Fibroblast of lung (primary cell): ENCODE measurements around the gene QSOX1. TPM values are rescaled to one million over a fixed set of nuclear protein-coding genes. Genes with fewer than 3 reads are reported as not detected.

Source experiments
- DNase-seq, 2 donors: peaks; one replicate each; pipeline versions ENCODE4 v3.0.0 to v3.0.0-alpha.2; 2010; ENCODE audit warnings: low read depth in 2 of 2
- H2AFZ ChIP-seq: 2 replicates; pipeline ENCODE4 v1.5.1; 2012; ENCODE audit warnings: low read length, control low read depth, inconsistent platforms
- H3K27ac ChIP-seq: 2 replicates; pipeline ENCODE4 v1.5.1; 2011; ENCODE audit warnings: low read length, control low read depth; ENCODE audit not compliant: insufficient read depth
- H3K27me3 ChIP-seq: 2 replicates; pipeline ENCODE4 v1.5.1; 2011; ENCODE audit warnings: mild to moderate bottlenecking, low read length; ENCODE audit not compliant: control insufficient read depth, insufficient read depth
- H3K36me3 ChIP-seq: 2 replicates; pipeline ENCODE4 v1.5.1; 2011; ENCODE audit warnings: low read length; ENCODE audit not compliant: control insufficient read depth, insufficient read depth
- H3K4me1 ChIP-seq: 2 replicates; pipeline ENCODE4 v1.5.1; 2011; ENCODE audit warnings: low read length; ENCODE audit not compliant: control insufficient read depth, insufficient read depth; ENCODE audit errors: extremely low read depth
- H3K4me2 ChIP-seq: 2 replicates; pipeline ENCODE4 v1.5.1; 2011; ENCODE audit warnings: low read length, control low read depth; ENCODE audit not compliant: insufficient read depth; ENCODE audit errors: extremely low read depth
- H3K4me3 ChIP-seq, 4 experiments: fragments of 200-600 bp in 1 of 4; sonication (generic) in 1 of 4; replicated peaks in 1 of 4; 2 replicates each; pipeline ENCODE4 v1.5.1; 2011 to 2016; ENCODE audit warnings: low read length in 4 of 4, low read depth in 3 of 4, mild to moderate bottlenecking in 3 of 4, control low read depth in 2 of 4, inconsistent platforms in 1 of 4, mixed read lengths in 1 of 4; ENCODE audit not compliant: insufficient read depth in 1 of 4; ENCODE audit errors: control extremely low read depth in 1 of 4
- H3K79me2 ChIP-seq: 2 replicates; pipeline ENCODE4 v1.5.1; 2012; ENCODE audit warnings: mild to moderate bottlenecking, low read length, inconsistent platforms; ENCODE audit not compliant: control insufficient read depth, insufficient read depth
- H3K9ac ChIP-seq: 2 replicates; pipeline ENCODE4 v1.5.1; 2011; ENCODE audit warnings: mild to moderate bottlenecking, low read length, control low read depth; ENCODE audit not compliant: insufficient read depth
- H3K9me3 ChIP-seq: 2 replicates; pipeline ENCODE4 v1.5.1; 2012; ENCODE audit warnings: low read depth, low read length; ENCODE audit not compliant: control insufficient read depth, insufficient read depth
- H4K20me1 ChIP-seq: 2 replicates; pipeline ENCODE4 v1.5.1; 2011; ENCODE audit warnings: low read length; ENCODE audit not compliant: control insufficient read depth, insufficient read depth; ENCODE audit errors: extremely low read depth
- EZH2 ChIP-seq: IDR thresholded peaks from 2 replicates; pipeline ENCODE4 v1.5.1; 2012; ENCODE audit warnings: low read length, control low read depth, mild to moderate bottlenecking; ENCODE audit errors: missing control alignments
- polyA plus RNA-seq, 2 donors: library from polyadenylated mRNA; depleted of rRNA in 1 of 2; stranded (reverse) in 1 of 2; unstranded in 1 of 2; fragments of >200 nt; gene quantifications; 2 replicates each; pipeline ENCODE4 v1.2.1, GENCODE V29; 2011 to 2012; ENCODE audit warnings: missing spikeins in 1 of 2
- total RNA-seq: library from RNA; depleted of rRNA; stranded (reverse); fragments of >200 nt; gene quantifications from 2 replicates; pipeline ENCODE4 v1.2.1, GENCODE V29; 2014
- TF ChIP-seq, protein P1 (sequence below), 2 donors: IDR thresholded peaks in 1 of 2; conservative IDR thresholded peaks in 1 of 2; 1 replicate in 1 of 2; 2 replicates in 1 of 2; pipeline ENCODE4 v1.5.1; 2011 to 2012; ENCODE audit warnings: low read length in 2 of 2, control low read depth in 1 of 2, inconsistent platforms in 1 of 2, low read depth in 1 of 2, mild to moderate bottlenecking in 1 of 2

Gene QSOX1
- total and polyA plus RNA-seq, 2 donors (not counting 1 experiment from before 2014, with no cell fraction given), result 799 to 1,312 TPM

GRCh38 chr1:180119837-180120236 lies 34.8 kb upstream of the QSOX1 start:
- Histone ChIP-seq H3K9me3 (no peaks in the 10 kb centered on the region), H3K4me1 (peaks cover 10% of the 10 kb centered on the region), H2AFZ (no peak overlapping the region), H4K20me1 (no peaks in the 10 kb centered on the region), H3K4me2 (no peak overlapping the region), H3K36me3 (no peaks in the 10 kb centered on the region), H3K4me3 (no peak overlapping the region), H3K27me3 (no peaks in the 10 kb centered on the region), H3K79me2 (no peaks in the 10 kb centered on the region), H3K27ac (no peak overlapping the region), H3K9ac (no peak overlapping the region)
- no peak for DNase-seq
- TF ChIP-seq EZH2, result no peak
- TF ChIP-seq, protein P1, sequence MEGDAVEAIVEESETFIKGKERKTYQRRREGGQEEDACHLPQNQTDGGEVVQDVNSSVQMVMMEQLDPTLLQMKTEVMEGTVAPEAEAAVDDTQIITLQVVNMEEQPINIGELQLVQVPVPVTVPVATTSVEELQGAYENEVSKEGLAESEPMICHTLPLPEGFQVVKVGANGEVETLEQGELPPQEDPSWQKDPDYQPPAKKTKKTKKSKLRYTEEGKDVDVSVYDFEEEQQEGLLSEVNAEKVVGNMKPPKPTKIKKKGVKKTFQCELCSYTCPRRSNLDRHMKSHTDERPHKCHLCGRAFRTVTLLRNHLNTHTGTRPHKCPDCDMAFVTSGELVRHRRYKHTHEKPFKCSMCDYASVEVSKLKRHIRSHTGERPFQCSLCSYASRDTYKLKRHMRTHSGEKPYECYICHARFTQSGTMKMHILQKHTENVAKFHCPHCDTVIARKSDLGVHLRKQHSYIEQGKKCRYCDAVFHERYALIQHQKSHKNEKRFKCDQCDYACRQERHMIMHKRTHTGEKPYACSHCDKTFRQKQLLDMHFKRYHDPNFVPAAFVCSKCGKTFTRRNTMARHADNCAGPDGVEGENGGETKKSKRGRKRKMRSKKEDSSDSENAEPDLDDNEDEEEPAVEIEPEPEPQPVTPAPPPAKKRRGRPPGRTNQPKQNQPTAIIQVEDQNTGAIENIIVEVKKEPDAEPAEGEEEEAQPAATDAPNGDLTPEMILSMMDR (conservative IDR thresholded peaks at IDR 0.05 in 1 of 2, IDR thresholded peaks at IDR 0.05 in 1 of 2; ENCODE audit: low read depth in 1 of 2, low read length in 2 of 2), result no peak

DNA sequence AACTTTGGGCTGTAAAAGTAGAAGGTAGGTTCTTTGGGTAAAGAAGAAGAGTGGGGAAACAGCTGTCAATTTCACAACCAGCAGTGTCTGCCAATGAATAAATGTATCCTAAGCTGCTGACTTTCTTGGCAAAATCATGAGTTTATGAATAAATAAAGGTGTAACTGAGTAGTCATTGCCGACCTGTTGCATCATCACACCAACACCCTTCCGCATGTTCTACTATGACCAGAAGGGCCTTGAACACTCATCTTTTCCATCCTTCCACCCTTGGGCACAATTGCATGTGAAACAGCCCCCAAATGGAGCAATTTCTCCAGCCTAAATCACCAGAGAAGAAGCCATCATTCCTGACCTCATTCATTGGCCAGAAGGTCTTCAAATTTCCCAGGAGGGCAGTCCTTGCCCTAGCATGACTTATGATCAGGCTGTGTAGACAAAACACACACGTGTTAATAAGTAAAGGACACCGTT lies 31.2 kb upstream of the QSOX1 start:
- H3K27ac ChIP-seq, result no peak overlapping the region
- TF ChIP-seq, protein P1 (conservative IDR thresholded peaks at IDR 0.05 in 1 of 2, IDR thresholded peaks at IDR 0.05 in 1 of 2; ENCODE audit: low read depth in 1 of 2, low read length in 2 of 2), result no peak
- TF ChIP-seq EZH2, result no peak
- no peaks in the 10 kb centered on the region for H3K36me3 ChIP-seq
- no peak overlapping the region for H3K9ac ChIP-seq
- no peaks in the 10 kb centered on the region for H3K79me2 ChIP-seq
- no peak overlapping the region for H3K4me3 ChIP-seq
- H4K20me1 ChIP-seq, result no peaks in the 10 kb centered on the region
- H3K4me1 ChIP-seq, result no peaks in the 10 kb centered on the region
- H2AFZ ChIP-seq, result no peak overlapping the region
- no peaks in the 10 kb centered on the region for H3K27me3 ChIP-seq
- no peak overlapping the region for H3K4me2 ChIP-seq
- H3K9me3 ChIP-seq, result no peaks in the 10 kb centered on the region
- peak in 1 of 2 donors; percentile 45 for DNase-seq

GRCh38 chr1:180130651-180131050 lies 24.0 kb upstream of the QSOX1 start:
- H3K4me2 ChIP-seq, result no peak overlapping the region
- no peaks in the 10 kb centered on the region for H3K36me3 ChIP-seq
- no peaks in the 10 kb centered on the region for H3K79me2 ChIP-seq
- no peaks in the 10 kb centered on the region for H3K9me3 ChIP-seq
- TF ChIP-seq, protein P1 (conservative IDR thresholded peaks at IDR 0.05 in 1 of 2, IDR thresholded peaks at IDR 0.05 in 1 of 2; ENCODE audit: low read depth in 1 of 2, low read length in 2 of 2), result no peak
- TF ChIP-seq EZH2, result no peak
- no peak overlapping the region for H2AFZ ChIP-seq
- no peak for DNase-seq
- no peak overlapping the region for H3K27ac ChIP-seq
- H3K9ac ChIP-seq, result no peak overlapping the region
- H3K4me3 ChIP-seq, result no peak overlapping the region
- H4K20me1 ChIP-seq, result no peaks in the 10 kb centered on the region
- no peaks in the 10 kb centered on the region for H3K27me3 ChIP-seq
- H3K4me1 ChIP-seq, result peaks cover 7% of the 10 kb centered on the region
